ENCODE measurements around the gene GPR39. TPM values are rescaled to one million over a fixed set of nuclear protein-coding genes. Genes with fewer than 3 reads are reported as not detected.

The GPR39 gene
- polyA plus RNA-seq, 1 experiment, result 2.9 TPM

GRCh38 chr2:132640116-132640515 lies 223.5 kb downstream of the GPR39 start:
- TF ChIP-seq, protein P1, sequence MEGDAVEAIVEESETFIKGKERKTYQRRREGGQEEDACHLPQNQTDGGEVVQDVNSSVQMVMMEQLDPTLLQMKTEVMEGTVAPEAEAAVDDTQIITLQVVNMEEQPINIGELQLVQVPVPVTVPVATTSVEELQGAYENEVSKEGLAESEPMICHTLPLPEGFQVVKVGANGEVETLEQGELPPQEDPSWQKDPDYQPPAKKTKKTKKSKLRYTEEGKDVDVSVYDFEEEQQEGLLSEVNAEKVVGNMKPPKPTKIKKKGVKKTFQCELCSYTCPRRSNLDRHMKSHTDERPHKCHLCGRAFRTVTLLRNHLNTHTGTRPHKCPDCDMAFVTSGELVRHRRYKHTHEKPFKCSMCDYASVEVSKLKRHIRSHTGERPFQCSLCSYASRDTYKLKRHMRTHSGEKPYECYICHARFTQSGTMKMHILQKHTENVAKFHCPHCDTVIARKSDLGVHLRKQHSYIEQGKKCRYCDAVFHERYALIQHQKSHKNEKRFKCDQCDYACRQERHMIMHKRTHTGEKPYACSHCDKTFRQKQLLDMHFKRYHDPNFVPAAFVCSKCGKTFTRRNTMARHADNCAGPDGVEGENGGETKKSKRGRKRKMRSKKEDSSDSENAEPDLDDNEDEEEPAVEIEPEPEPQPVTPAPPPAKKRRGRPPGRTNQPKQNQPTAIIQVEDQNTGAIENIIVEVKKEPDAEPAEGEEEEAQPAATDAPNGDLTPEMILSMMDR (IDR thresholded peaks at IDR 0.05; ENCODE audit: low read depth, low read length), result no peak
- DNase-seq (ENCODE audit: low read depth, low spot score), result no peak
- H3K4me3 ChIP-seq (ENCODE audit: low read depth, low read length), result no peak overlapping the region
- H3K27ac ChIP-seq (ENCODE audit: low read depth, low read length), result no peak overlapping the region
- H3K9me3 ChIP-seq (ENCODE audit: control insufficient read depth, insufficient read depth, low read length), result peaks cover under 1% of the 10 kb centered on the region; the same call in 1 of the 2 replicates
- ChIA-PET POLR2A (no interaction called here), CTCF (no interaction called here)
- no peaks in the 10 kb centered on the region for H3K27me3 ChIP-seq (ENCODE audit: control insufficient read depth, insufficient read depth, low read length)

DNA sequence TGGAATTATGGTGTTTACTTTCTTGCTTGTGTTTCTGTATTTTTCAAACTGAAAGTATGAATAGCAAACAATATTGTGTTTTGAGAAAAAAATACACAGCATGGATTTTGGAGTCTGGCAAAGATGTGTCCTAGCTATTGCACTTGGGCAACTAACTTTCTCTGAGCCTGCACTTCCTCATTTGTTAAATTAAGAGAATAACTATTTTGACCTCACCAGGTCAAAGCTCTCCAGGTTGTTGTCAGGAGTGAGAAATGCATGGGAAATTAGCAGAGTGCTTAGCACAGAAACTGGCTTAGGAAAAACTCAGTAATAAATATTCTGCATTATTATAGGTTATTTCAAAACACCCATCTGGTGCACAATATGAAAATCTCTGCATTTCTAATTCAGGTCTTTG lies 225.2 kb downstream of the GPR39 start:
- POLR2A ChIA-PET, result no interaction called here
- Histone ChIP-seq H3K9me3 (ENCODE audit: control insufficient read depth, insufficient read depth, low read length) (peaks cover 3% of the 10 kb centered on the region; the same call in 1 of the 2 replicates), H3K27ac (ENCODE audit: low read depth, low read length) (no peak overlapping the region), H3K27me3 (ENCODE audit: control insufficient read depth, insufficient read depth, low read length) (no peaks in the 10 kb centered on the region), H3K4me3 (ENCODE audit: low read depth, low read length) (no peak overlapping the region)
- no peak for DNase-seq (ENCODE audit: low read depth, low spot score)
- TF ChIP-seq, protein P1 (IDR thresholded peaks at IDR 0.05; ENCODE audit: low read depth, low read length), result no peak
- CTCF ChIA-PET, result interaction anchor here (0.9 to 1.5 kb wide), 2 partner anchors 10 to 95 kb away, joined by 3 to 6 read pairs; no protein-coding TSS in a partner anchor

DNA sequence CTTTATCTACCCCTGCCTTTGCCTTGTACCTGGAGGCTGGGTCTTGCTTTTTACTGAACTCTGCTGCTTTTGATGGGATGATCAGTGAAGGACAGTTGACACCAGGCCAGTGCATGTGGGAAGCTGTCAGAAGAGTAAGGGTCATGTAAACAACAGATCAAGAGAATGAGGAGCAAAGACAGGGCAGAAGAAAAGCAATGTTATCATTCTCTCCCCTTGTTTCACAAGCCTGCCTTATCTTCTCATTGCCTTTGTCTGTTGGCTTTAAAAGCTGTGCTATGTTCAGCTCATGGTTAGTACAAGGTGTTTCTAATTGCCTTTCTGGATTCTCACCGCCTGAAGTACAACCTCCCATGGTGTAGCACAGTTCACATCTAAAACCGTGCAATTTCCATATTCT lies 225.8 kb downstream of the GPR39 start:
- ChIA-PET POLR2A (no interaction called here), CTCF (interaction anchor here (0.9 to 1.5 kb wide), 2 partner anchors 9 to 95 kb away, joined by 3 to 6 read pairs; no protein-coding TSS in a partner anchor)
- TF ChIP-seq, protein P1 (IDR thresholded peaks at IDR 0.05; ENCODE audit: low read depth, low read length), result no peak

GRCh38 chr2:132645176-132645575 lies 228.6 kb downstream of the GPR39 start:
- Histone ChIP-seq H3K27me3 (ENCODE audit: control insufficient read depth, insufficient read depth, low read length) (no peaks in the 10 kb centered on the region), H3K9me3 (ENCODE audit: control insufficient read depth, insufficient read depth, low read length) (peaks cover 3% of the 10 kb centered on the region; the same call in 1 of the 2 replicates), H3K27ac (ENCODE audit: low read depth, low read length) (no peak overlapping the region), H3K4me3 (ENCODE audit: low read depth, low read length) (no peak overlapping the region)
- TF ChIP-seq, protein P1 (IDR thresholded peaks at IDR 0.05; ENCODE audit: low read depth, low read length), result no peak
- no peak for DNase-seq (ENCODE audit: low read depth, low spot score)
- ChIA-PET CTCF (interaction anchor here (2.0 kb wide), 1 partner anchor 98 kb away, joined by 6 read pairs; no protein-coding TSS in a partner anchor), POLR2A (no interaction called here)

More for the DNA sequence above, 225.8 kb downstream of the GPR39 start:
- DNase-seq (ENCODE audit: low read depth, low spot score), result no peak
- no peak overlapping the region for H3K4me3 ChIP-seq (ENCODE audit: low read depth, low read length)
- H3K9me3 ChIP-seq (ENCODE audit: control insufficient read depth, insufficient read depth, low read length), result peaks cover 3% of the 10 kb centered on the region; the same call in 1 of the 2 replicates
- H3K27me3 ChIP-seq (ENCODE audit: control insufficient read depth, insufficient read depth, low read length), result no peaks in the 10 kb centered on the region
- H3K27ac ChIP-seq (ENCODE audit: low read depth, low read length), result no peak overlapping the region

- POLR2A ChIA-PET, result no interaction called here
Measured at GRCh38 chr2:132645722-132646539, 229.3 kb downstream of the GPR39 start.

More at GRCh38 chr2:132645722-132646539, 229.3 kb downstream of the GPR39 start:
- Histone ChIP-seq H3K4me3 (ENCODE audit: low read depth, low read length) (no peak overlapping the region), H3K27ac (ENCODE audit: low read depth, low read length) (no peak overlapping the region), H3K9me3 (ENCODE audit: control insufficient read depth, insufficient read depth, low read length) (peaks cover 3% of the 10 kb centered on the region; the same call in 1 of the 2 replicates), H3K27me3 (ENCODE audit: control insufficient read depth, insufficient read depth, low read length) (no peaks in the 10 kb centered on the region)
- DNase-seq (ENCODE audit: low read depth, low spot score), result no peak
- CTCF ChIA-PET, result interaction anchor here (2.0 kb wide), 1 partner anchor 99 kb away, joined by 6 read pairs; no protein-coding TSS in a partner anchor
- TF ChIP-seq, protein P1 (IDR thresholded peaks at IDR 0.05; ENCODE audit: low read depth, low read length), result no peak
